Lower leg skin (tissue), 3 donors: Measurements from ENCODE around the gene NDUFAF8.

Source experiments
- CTCF ChIP-seq, 3 donors: fragments of 450-650 bp; IDR thresholded peaks; one replicate each; pipeline ENCODE4 v1.5.1; 2016; ENCODE audit warnings: antibody characterized with exemption in 3 of 3, mild to moderate bottlenecking in 3 of 3, moderate library complexity in 2 of 3
- POLR2A ChIP-seq, 2 donors: fragments of 450-650 bp; IDR thresholded peaks; one replicate each; pipeline ENCODE4 v1.6.1; 2016 to 2017; ENCODE audit warnings: antibody characterized with exemption in 2 of 2, mild to moderate bottlenecking in 1 of 2, moderate library complexity in 1 of 2

- TF ChIP-seq CTCF (IDR thresholded peaks at IDR 0.05) (no peak), POLR2A (IDR thresholded peaks at IDR 0.05) (no peak)
Measured at GRCh38 chr17:81190591-81190990, 48.5 kb upstream of the NDUFAF8 start.
